PC-9 (cell line): Measurements from ENCODE around the gene UBE2Z. TPM values are rescaled to one million over a fixed set of nuclear protein-coding genes. Genes with fewer than 3 reads are reported as not detected.

Experiments used
- BruUV-seq: library from RNA; stranded (reverse); fragments of 400-500 nt; replicated peaks from 2 replicates; lab custom pipeline; 2021; lab: Mats Ljungman, UMichigan
- CTCF ChIA-PET: fragments of 300-600 bp; sonication (Branson Sonifier 250); formaldehyde crosslinking; loops from one replicate; lab custom pipeline; 2022; ENCODE audit warnings: antibody characterized with exemption; lab: Charles Lee
- POLR2A ChIA-PET: fragments of 300-600 bp; sonication (Branson Sonifier 250); formaldehyde crosslinking; loops from one replicate; lab custom pipeline; 2022; ENCODE audit warnings: antibody characterized with exemption; ENCODE audit not compliant: unreplicated experiment; lab: Charles Lee
- DNase-seq, 2 experiments: peaks; one replicate each; pipeline versions ENCODE4 v3.0.0 to v3.0.0-alpha.2; 2015 to 2022; ENCODE audit warnings: mixed read lengths in 1 of 2
- H2AFZ ChIP-seq: fragments of 200-600 bp; sonication (generic); 2 replicates; pipeline ENCODE4 v1.8.1; 2017; ENCODE audit warnings: antibody characterized with exemption
- H3F3A ChIP-seq: fragments of 200-600 bp; sonication (generic); 2 replicates; pipeline ENCODE4 v1.8.1; 2017; ENCODE audit warnings: antibody characterized with exemption, mild to moderate bottlenecking, low read depth; ENCODE audit not compliant: insufficient read depth
- H3K27ac ChIP-seq: fragments of 200-600 bp; sonication (generic); 2 replicates; pipeline ENCODE4 v1.6.1; 2016; ENCODE audit warnings: mixed run types
- H3K27me3 ChIP-seq: fragments of 200-600 bp; sonication (generic); 2 replicates; pipeline ENCODE4 v1.6.1; 2016; ENCODE audit warnings: low read depth, mixed run types; ENCODE audit not compliant: insufficient read depth
- H3K36me3 ChIP-seq: fragments of 200-600 bp; sonication (generic); 2 replicates; pipeline ENCODE4 v1.6.1; 2016; ENCODE audit warnings: low read depth, mixed run types
- H3K4me1 ChIP-seq: fragments of 200-600 bp; sonication (generic); replicated peaks from 2 replicates; pipeline ENCODE4 v1.6.1; 2016; ENCODE audit warnings: mixed run types; ENCODE audit not compliant: insufficient read depth
- H3K4me2 ChIP-seq: fragments of 200-600 bp; sonication (generic); 2 replicates; pipeline ENCODE4 v1.6.1; 2017; ENCODE audit warnings: mixed run types
- H3K4me3 ChIP-seq: fragments of 200-600 bp; sonication (generic); 2 replicates; pipeline ENCODE4 v1.6.1; 2016; ENCODE audit warnings: mixed run types
- H3K79me2 ChIP-seq: fragments of 200-600 bp; sonication (generic); 2 replicates; pipeline ENCODE4 v1.6.1; 2017; ENCODE audit warnings: low read depth, mixed run types
- H3K9me2 ChIP-seq: fragments of 200-600 bp; sonication (generic); 2 replicates; pipeline ENCODE4 v1.8.1; 2017; ENCODE audit warnings: mild to moderate bottlenecking; ENCODE audit not compliant: insufficient read depth
- H3K9me3 ChIP-seq: fragments of 200-600 bp; sonication (generic); 2 replicates; pipeline ENCODE4 v1.8.1; 2016; ENCODE audit warnings: low read depth; ENCODE audit not compliant: insufficient read depth
- H4K20me1 ChIP-seq: fragments of 200-600 bp; sonication (generic); 2 replicates; pipeline ENCODE4 v1.8.1; 2017; ENCODE audit not compliant: insufficient read depth
- CTCF ChIP-seq: fragments of 200-600 bp; sonication (generic); conservative IDR thresholded peaks from 2 replicates; pipeline ENCODE4 v1.6.1; 2017; ENCODE audit warnings: mixed run types, antibody characterized with exemption, mild to moderate bottlenecking, moderate library complexity
- EZH2 ChIP-seq: fragments of 200-600 bp; sonication (generic); IDR thresholded peaks from 2 replicates; pipeline ENCODE4 v1.8.0; 2017; ENCODE audit warnings: antibody characterized with exemption, low read depth
- intact Hi-C: fragments of 100-400 bp; cut with micrococcal nuclease; formaldehyde crosslinking; loops from one replicate; pipeline ENCODE4 v1.10.0; 2022; ENCODE audit not compliant: unreplicated experiment
- total RNA-seq: library from RNA; stranded (reverse); gene quantifications from 2 replicates; pipeline ENCODE4 v1.2.3, GENCODE V29; 2021

UBE2Z gene
- total RNA-seq, 1 experiment from 2014 or later, result 99.4 TPM

DNA sequence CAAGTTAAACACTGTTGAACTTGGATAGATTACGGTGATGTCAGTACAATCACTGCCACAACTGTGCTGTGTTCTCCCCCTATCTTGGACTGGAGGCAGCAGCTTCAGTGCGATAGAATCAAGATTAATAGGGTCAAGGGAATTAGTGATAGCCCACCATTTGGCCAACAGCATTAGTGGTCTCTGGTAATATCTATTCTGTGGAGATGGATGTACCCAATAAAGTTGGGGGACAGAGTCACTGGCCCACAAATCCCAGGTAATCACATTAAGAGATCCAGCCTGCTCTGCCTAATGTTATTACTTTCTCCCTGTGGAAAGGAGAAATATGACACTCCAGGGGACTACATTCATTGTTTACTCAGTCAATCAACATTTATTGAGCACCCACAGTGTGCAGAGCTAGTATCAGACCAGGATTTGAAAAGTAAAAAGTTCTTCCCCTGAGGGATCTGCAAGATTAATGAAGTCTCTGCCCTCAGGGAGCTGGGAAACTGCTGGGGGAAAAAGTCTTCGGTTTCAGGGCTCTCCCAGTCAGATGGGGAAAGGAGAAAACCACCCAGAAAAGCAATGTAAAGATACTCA is 39.2 kb upstream of the UBE2Z start:
- intact Hi-C loops, result no loop called here
- no peaks in the 10 kb centered on the region for H3K4me1 ChIP-seq

GRCh38 chr17:48869821-48870318 is 38.3 kb upstream of the UBE2Z start:
- Histone ChIP-seq H3K79me2 (no peaks in the 10 kb centered on the region), H2AFZ (no peak overlapping the region), H3K36me3 (no peaks in the 10 kb centered on the region), H3K27ac (no peak overlapping the region), H3F3A (0 out of 2 replicates have a peak, but pooled peaks cover 3% of the 10 kb centered on the region), H4K20me1 (no peaks in the 10 kb centered on the region), H3K4me1 (no peaks in the 10 kb centered on the region), H3K9me2 (no peaks in the 10 kb centered on the region), H3K4me2 (no peak overlapping the region), H3K9me3 (no peaks in the 10 kb centered on the region), H3K27me3 (no peaks in the 10 kb centered on the region), H3K4me3 (no peak overlapping the region)
- ChIA-PET CTCF (no interaction called here), POLR2A (no interaction called here)
- intact Hi-C loops, result loop anchor here (10.0 kb wide), 1 partner anchor 715 kb away; no protein-coding TSS in a partner anchor
- BruUV-seq, result no TSS peak
- no peak for TF ChIP-seq CTCF
- TF ChIP-seq EZH2, result no peak
- DNase-seq, result no peak

More for the DNA sequence above, 39.2 kb upstream of the UBE2Z start:
- no peaks in the 10 kb centered on the region for H3K79me2 ChIP-seq
- H3K9me2 ChIP-seq, result no peaks in the 10 kb centered on the region
- 0 out of 2 replicates have a peak, but pooled peaks cover 3% of the 10 kb centered on the region for H3F3A ChIP-seq
- H3K4me2 ChIP-seq, result no peak overlapping the region
- ChIA-PET POLR2A (no interaction called here), CTCF (no interaction called here)
- TF ChIP-seq EZH2 (no peak), CTCF (no peak)
- no peak overlapping the region for H3K27ac ChIP-seq
- H3K4me3 ChIP-seq, result no peak overlapping the region
- H4K20me1 ChIP-seq, result no peaks in the 10 kb centered on the region
- no peak for DNase-seq
- no TSS peak for BruUV-seq
- no peaks in the 10 kb centered on the region for H3K9me3 ChIP-seq
- H3K36me3 ChIP-seq, result no peaks in the 10 kb centered on the region
- no peak overlapping the region for H2AFZ ChIP-seq
- no peaks in the 10 kb centered on the region for H3K27me3 ChIP-seq

GRCh38 chr17:48871035-48871550 is 37.1 kb upstream of the UBE2Z start:
- TF ChIP-seq EZH2, result no peak
- no peak for TF ChIP-seq CTCF
- Histone ChIP-seq H3K79me2 (no peaks in the 10 kb centered on the region), H3F3A (0 out of 2 replicates have a peak, but pooled peaks cover 2% of the 10 kb centered on the region), H3K27me3 (no peaks in the 10 kb centered on the region), H3K4me2 (no peak overlapping the region), H4K20me1 (no peaks in the 10 kb centered on the region), H3K9me3 (no peaks in the 10 kb centered on the region), H3K4me1 (no peaks in the 10 kb centered on the region), H2AFZ (no peak overlapping the region), H3K36me3 (no peaks in the 10 kb centered on the region), H3K9me2 (no peaks in the 10 kb centered on the region), H3K4me3 (no peak overlapping the region), H3K27ac (no peak overlapping the region)
- CTCF ChIA-PET, result no interaction called here
- no peak for DNase-seq
- no TSS peak for BruUV-seq
- intact Hi-C loops, result loop anchor here (10.0 kb wide), 1 partner anchor 716 kb away; no protein-coding TSS in a partner anchor
- POLR2A ChIA-PET, result no interaction called here
